Measurements from ENCODE around the gene STEAP4. TPM values are rescaled to one million over a fixed set of nuclear protein-coding genes. Genes with fewer than 3 reads are reported as not detected.

Gene STEAP4
- total RNA-seq, 1 experiment from 2014 or later: 0.10 TPM

GRCh38 chr7:88302486-88302885, 4.2 kb downstream of the STEAP4 start:
- intact Hi-C loops (cut with micrococcal nuclease; ENCODE audit: unreplicated experiment): no loop called here
- TF ChIP-seq CTCF (IDR thresholded peaks at IDR 0.05): no peak
- TF ChIP-seq SIN3A (IDR thresholded peaks at IDR 0.05; ENCODE audit: borderline replicate concordance, insufficient read depth, low read depth, low read length): no peak
- no peak for TF ChIP-seq POLR2AphosphoS5 (IDR thresholded peaks at IDR 0.05; ENCODE audit: low read depth, low read length)
- no peak for TF ChIP-seq REST (IDR thresholded peaks at IDR 0.05; ENCODE audit: insufficient read depth in 1 of 2, low read depth in 2 of 2, low read length in 1 of 2)
- TF ChIP-seq TCF7L2 (IDR thresholded peaks at IDR 0.05; ENCODE audit: low read depth, low read length): no peak
- ChIA-PET CTCF (interaction anchor here (0.6 kb wide), 1 partner anchor 456 kb away, joined by 3 read pairs; no protein-coding TSS in a partner anchor), POLR2A (no interaction called here)
- DNase-seq (ENCODE audit: low read depth, low spot score) (no peak), ATAC-seq (no peak)
- in situ Hi-C loops (cut with HindIII; ENCODE audit: low pct_unique_long_range_greater_than_20kb, low sequenced_read_pairs): no loop called here
- Histone ChIP-seq H3K27ac (ENCODE audit: low read length) (no peak overlapping the region), H3K4me1 (ENCODE audit: control insufficient read depth, insufficient read depth, low read length) (no peaks in the 10 kb centered on the region; the same call in 1 of the 2 replicates), H3K36me3 (ENCODE audit: control insufficient read depth, insufficient read depth, low read length) (no peaks in the 10 kb centered on the region), H3K4me3 (ENCODE audit: low read depth in 2 of 2, low read length in 2 of 2) (no peak overlapping the region), H3K9me3 (ENCODE audit: control insufficient read depth, insufficient read depth, low read depth, low read length) (no peaks in the 10 kb centered on the region), H3K27me3 (ENCODE audit: control insufficient read depth, insufficient read depth, low read length) (peaks cover 8% of the 10 kb centered on the region)
- no TSS peak for BruUV-seq (replicated peaks)

- TF ChIP-seq SIN3A (IDR thresholded peaks at IDR 0.05; ENCODE audit: borderline replicate concordance, insufficient read depth, low read depth, low read length) (no peak), REST (IDR thresholded peaks at IDR 0.05; ENCODE audit: insufficient read depth in 1 of 2, low read depth in 2 of 2, low read length in 1 of 2) (no peak), CTCF (IDR thresholded peaks at IDR 0.05) (no peak), POLR2AphosphoS5 (IDR thresholded peaks at IDR 0.05; ENCODE audit: low read depth, low read length) (no peak), TCF7L2 (IDR thresholded peaks at IDR 0.05; ENCODE audit: low read depth, low read length) (no peak)
- BruUV-seq (replicated peaks): no TSS peak
- CTCF ChIA-PET: no interaction called here
- no peak overlapping the region for H3K27ac ChIP-seq (ENCODE audit: low read length)
- POLR2A ChIA-PET: no interaction called here
- intact Hi-C loops (cut with micrococcal nuclease; ENCODE audit: unreplicated experiment) (no loop called here), in situ Hi-C loops (cut with HindIII; ENCODE audit: low pct_unique_long_range_greater_than_20kb, low sequenced_read_pairs) (no loop called here)
- H3K4me3 ChIP-seq (ENCODE audit: low read depth in 2 of 2, low read length in 2 of 2): no peak overlapping the region
- H3K36me3 ChIP-seq (ENCODE audit: control insufficient read depth, insufficient read depth, low read length): no peaks in the 10 kb centered on the region
- H3K4me1 ChIP-seq (ENCODE audit: control insufficient read depth, insufficient read depth, low read length): no peaks in the 10 kb centered on the region; the same call in 1 of the 2 replicates
- H3K27me3 ChIP-seq (ENCODE audit: control insufficient read depth, insufficient read depth, low read length): peaks cover 3% of the 10 kb centered on the region
- DNase-seq (ENCODE audit: low read depth, low spot score): no peak
- H3K9me3 ChIP-seq (ENCODE audit: control insufficient read depth, insufficient read depth, low read depth, low read length): no peaks in the 10 kb centered on the region
- no peak for ATAC-seq
These were observed 4.8 kb downstream of the STEAP4 start for GRCh38 chr7:88301924-88302323.

Data from Panc1 (cell line).